ENCODE measurements around the gene NOX5.

DNA sequence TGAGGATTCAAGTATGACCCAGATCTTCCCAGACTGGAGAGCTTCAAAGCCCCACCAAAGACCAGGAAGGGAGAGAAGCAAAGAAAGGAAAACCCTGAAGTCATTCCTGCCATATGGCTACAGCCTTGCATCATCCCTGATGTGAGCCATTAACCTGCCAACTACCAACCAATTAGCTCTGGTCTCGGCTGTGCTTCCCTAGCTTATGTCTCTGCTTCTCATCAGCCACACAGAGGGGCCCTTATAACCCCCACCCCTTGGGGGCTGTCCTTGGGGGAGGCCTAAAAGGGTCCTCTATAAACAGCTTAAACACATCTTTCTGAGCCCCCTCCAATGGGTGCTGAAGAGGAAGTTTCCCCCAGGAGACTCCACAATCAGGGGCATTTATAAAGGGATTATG is 52.8 kb downstream of the NOX5 start:
- no peak for TF ChIP-seq CTCF (IDR thresholded peaks at IDR 0.05)
- TF ChIP-seq EZH2 (IDR thresholded peaks at IDR 0.05; ENCODE audit: borderline replicate concordance, insufficient read depth, low read depth, low read length, poor library complexity, severe bottlenecking), result no peak
